SK-N-MC (cell line): ENCODE measurements around the gene ZCCHC10.
"Not testable (repeated sequence)": the region's sequence is repeated elsewhere in the genome, so short reads cannot be mapped to it uniquely, and the experiment has no call there.

Source experiments
- DNase-seq: peaks from one replicate; pipeline ENCODE4 v3.0.0-alpha.2; 2011; ENCODE audit warnings: low read depth, low spot score
- H3K27ac ChIP-seq: fragments of 200-600 bp; sonication (generic); 2 replicates; pipeline ENCODE4 v1.5.1; 2016; ENCODE audit warnings: mixed run types
- H3K36me3 ChIP-seq: fragments of 200-600 bp; sonication (generic); 2 replicates; pipeline ENCODE4 v1.6.1; 2017; ENCODE audit warnings: antibody characterized with exemption, low read length, mixed read lengths; ENCODE audit not compliant: insufficient read depth
- H3K4me3 ChIP-seq: fragments of 200-600 bp; sonication (generic); 2 replicates; pipeline ENCODE4 v1.5.1; 2016
- H3K9ac ChIP-seq: fragments of 200-600 bp; sonication (generic); 2 replicates; pipeline ENCODE4 v1.8.0; 2017; ENCODE audit warnings: mixed run types, mixed read lengths; ENCODE audit not compliant: insufficient read length
- H3K9me3 ChIP-seq: fragments of 200-600 bp; sonication (generic); 2 replicates; pipeline ENCODE4 v1.6.1; 2017; ENCODE audit warnings: low read depth, mild to moderate bottlenecking, antibody characterized with exemption, low read length, moderate library complexity, mixed read lengths
- EZH2 ChIP-seq: fragments of 200-600 bp; sonication (generic); IDR thresholded peaks from one replicate; pipeline ENCODE4 v1.6.1; 2017; ENCODE audit warnings: antibody characterized with exemption
- FOXP2 ChIP-seq: optimal IDR thresholded peaks from 2 replicates; pipeline ENCODE3; 2011; ENCODE audit warnings: mild to moderate bottlenecking, moderate library complexity; ENCODE audit not compliant: insufficient read depth; ENCODE audit errors: extremely low read length, control extremely low read depth
- POLR2AphosphoS5 ChIP-seq: IDR thresholded peaks from 2 replicates; pipeline ENCODE4 v1.6.1; 2012; ENCODE audit warnings: mild to moderate bottlenecking, low read depth, low read length, borderline replicate concordance

ZCCHC10 gene

DNA sequence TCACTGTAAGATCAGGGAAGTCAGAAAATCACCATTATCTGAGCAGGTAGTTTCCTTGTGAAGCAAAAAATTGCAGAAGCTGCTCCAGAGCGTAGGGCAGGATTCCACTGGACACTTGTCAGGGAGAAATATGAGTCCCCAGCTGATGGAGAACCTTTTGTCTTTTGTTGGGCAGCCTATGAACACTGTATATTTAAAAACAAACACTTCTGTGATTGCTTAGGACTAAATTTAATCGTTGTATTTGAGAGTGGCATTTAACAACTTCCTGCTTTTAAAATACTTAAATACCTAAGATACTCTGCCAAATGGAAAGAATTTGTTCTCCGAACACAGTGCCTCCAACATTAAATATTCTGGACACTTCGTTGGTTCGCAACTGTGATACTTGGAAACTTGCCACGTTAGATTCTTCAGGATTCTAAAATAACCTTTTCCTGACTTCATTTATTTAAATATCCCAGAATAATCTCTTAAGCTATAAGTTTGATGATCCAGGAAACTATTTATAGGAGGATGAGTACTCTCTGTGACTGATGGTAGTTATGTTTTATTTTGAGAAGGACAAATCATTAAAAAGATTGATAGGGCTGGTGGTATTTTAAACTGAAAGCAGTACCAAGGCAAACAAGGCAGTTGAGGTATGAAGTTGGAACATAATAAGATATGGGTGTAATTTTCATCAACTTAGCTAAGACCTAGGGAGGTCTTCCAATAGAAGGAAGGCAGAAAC lies 22.8 kb upstream of the ZCCHC10 start:
- peaks cover 1% of the 10 kb centered on the region; the same call in 1 of the 2 replicates for H3K36me3 ChIP-seq
- DNase-seq = no peak
- peak overlapping the region; percentile 82 for H3K27ac ChIP-seq
- H3K4me3 ChIP-seq = peak overlapping the region; percentile 62
- H3K9me3 ChIP-seq = no peaks in the 10 kb centered on the region
- H3K9ac ChIP-seq = peak overlapping the region; percentile 62
- TF ChIP-seq POLR2AphosphoS5 (no peak), EZH2 (no peak)

DNA sequence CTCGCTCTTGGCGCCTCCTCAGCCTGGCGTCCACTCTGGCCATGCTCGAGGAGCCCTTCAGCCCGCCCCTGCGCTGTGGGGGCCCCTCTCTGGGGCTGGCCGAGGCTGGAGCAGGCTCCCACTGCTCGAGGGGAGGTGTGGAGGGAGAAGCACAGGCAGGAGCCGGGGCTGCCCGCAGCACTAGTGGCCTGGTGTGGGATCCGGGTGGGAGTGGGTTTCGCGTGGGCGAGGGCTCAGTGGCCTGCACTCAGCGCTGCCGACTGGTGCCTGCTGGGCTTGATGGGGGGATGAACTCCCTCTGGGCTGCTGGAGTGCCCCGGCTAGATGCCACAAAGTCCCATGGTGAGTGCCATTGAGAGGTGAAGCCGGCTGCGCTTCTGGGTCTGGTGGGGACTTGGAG lies 21.1 kb upstream of the ZCCHC10 start:
- Histone ChIP-seq H3K36me3 (no peaks in the 10 kb centered on the region), H3K4me3 (no peak overlapping the region), H3K9me3 (no peaks in the 10 kb centered on the region), H3K27ac (no peak overlapping the region), H3K9ac (no peak overlapping the region)
- TF ChIP-seq FOXP2 = no peak
- no peak for TF ChIP-seq POLR2AphosphoS5
- TF ChIP-seq EZH2 = no peak
- no peak for DNase-seq

DNA sequence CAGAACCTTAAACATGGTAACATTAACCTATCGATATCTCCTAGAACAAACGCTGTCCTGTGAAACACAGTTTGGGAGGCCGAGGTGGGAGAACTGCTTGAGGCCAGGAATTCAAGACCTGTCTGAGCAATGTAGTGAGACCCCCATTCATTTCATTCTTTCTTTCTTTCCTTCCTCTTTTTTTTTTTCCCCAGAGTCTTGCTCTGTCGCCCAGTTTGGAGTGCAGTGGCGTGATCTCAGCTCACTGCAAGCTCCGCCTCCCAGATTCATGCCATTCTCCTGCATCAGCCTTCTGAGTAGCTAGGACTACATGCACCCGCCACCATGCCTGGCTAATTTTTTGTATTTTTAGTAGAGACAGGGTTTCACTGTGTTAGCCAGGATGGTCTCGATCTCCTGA lies 20.2 kb upstream of the ZCCHC10 start:
- H3K4me3 ChIP-seq, H3K27ac ChIP-seq, H3K9me3 ChIP-seq, H3K36me3 ChIP-seq, DNase-seq, H3K9ac ChIP-seq: not testable (repeated sequence)

DNA sequence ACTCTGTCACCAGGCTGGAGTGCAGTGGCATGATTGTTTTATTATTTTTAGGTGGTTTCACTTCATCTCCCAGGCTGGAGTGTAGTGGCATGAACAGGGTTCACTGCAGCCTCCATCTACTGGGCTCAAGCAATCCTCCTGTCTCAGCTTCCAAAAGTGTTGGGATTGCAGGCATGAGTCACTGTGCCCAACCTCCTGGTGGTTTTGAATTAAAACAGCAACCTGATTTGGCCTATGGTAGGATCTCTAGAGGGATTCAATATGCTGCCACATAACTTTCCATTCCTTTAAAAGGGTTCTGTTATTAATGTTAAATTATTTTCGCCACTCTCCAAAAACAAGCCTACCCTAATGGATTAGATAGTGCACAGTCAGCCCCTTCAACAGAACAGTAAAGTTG lies 15.6 kb upstream of the ZCCHC10 start:
- Histone ChIP-seq H3K27ac (no peak overlapping the region), H3K4me3 (no peak overlapping the region), H3K9ac (no peak overlapping the region), H3K36me3 (no peaks in the 10 kb centered on the region), H3K9me3 (no peaks in the 10 kb centered on the region)
- no peak for TF ChIP-seq FOXP2
- TF ChIP-seq POLR2AphosphoS5 = no peak
- TF ChIP-seq EZH2 = no peak
- no peak for DNase-seq

DNA sequence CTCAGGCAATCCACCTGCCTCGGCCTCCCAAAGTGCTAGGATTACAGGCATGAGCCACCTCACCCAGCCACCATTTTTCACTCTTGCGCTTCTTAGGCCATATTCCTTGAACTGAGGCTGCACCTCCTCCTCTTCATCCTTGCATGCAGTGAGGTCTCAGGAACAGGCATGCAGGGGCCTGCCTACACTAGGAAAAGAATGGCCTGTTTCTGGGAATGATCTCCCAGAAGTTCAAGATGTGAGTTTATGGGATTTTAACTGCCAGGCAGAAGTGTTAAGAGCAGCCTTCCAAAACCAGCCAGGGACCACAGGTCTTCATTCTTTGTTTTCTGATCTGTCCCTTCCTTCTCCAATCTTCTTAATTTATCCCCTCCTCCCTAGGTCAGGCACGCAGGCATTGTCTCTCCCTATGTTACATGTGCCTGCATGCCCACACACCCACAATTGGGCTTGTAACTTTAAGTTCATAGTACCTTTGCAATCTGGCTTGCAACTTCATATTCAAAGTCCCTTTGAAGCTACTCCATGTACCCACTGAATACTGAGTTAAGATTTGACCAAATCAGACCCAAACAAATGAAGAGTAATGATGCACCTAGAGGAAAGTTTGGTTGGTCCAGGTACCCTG lies 14.9 kb upstream of the ZCCHC10 start:
- Histone ChIP-seq H3K27ac (no peak overlapping the region), H3K9me3 (no peaks in the 10 kb centered on the region), H3K9ac (no peak overlapping the region), H3K4me3 (no peak overlapping the region), H3K36me3 (no peaks in the 10 kb centered on the region)
- no peak for TF ChIP-seq POLR2AphosphoS5
- no peak for TF ChIP-seq FOXP2
- TF ChIP-seq EZH2 = no peak
- no peak for DNase-seq

DNA sequence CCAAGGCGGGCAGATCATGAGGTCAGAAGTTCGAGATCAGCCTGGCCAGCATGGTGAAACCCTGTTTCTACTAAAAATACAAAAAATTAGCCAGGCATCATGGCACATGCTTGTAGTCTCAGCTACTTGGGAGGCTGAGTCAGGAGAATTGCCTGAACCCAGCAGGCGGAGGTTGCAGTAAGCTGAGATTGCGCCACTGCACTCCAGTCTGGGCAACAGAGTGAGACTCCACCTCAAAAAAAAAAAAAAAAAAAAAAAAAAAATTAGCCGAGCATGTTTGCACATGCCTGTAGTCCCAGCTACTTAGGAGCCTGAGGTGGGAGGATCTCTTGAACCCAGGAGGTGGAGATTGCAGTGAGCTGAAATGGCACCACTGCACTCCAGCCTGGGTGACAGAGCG lies 10.3 kb upstream of the ZCCHC10 start:
- not testable (repeated sequence) for H3K36me3 ChIP-seq, H3K27ac ChIP-seq, H3K9me3 ChIP-seq, H3K9ac ChIP-seq, H3K4me3 ChIP-seq, DNase-seq

DNA sequence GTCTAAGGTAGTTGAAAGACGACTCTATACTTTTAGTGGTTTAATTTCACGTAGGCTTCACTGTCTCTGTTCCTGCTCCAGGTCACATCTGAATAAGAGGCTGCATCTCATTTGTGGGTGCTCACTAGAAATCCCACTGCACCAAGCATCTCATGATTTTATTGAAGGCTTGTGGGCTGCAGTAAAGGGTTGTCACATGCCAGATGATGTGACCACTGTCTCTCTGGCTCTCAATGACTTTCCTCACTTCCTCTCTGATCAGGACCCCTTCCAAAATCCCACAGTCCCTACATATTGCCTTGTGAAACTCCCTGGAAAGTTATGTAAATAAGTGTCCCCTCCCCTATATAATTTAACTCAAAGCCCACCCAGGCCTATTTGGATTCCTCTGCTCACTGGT lies 8.9 kb upstream of the ZCCHC10 start:
- DNase-seq = no peak
- Histone ChIP-seq H3K27ac (no peak overlapping the region), H3K9ac (no peak overlapping the region), H3K36me3 (no peaks in the 10 kb centered on the region), H3K9me3 (no peaks in the 10 kb centered on the region), H3K4me3 (no peak overlapping the region)
- TF ChIP-seq EZH2 = no peak

DNA sequence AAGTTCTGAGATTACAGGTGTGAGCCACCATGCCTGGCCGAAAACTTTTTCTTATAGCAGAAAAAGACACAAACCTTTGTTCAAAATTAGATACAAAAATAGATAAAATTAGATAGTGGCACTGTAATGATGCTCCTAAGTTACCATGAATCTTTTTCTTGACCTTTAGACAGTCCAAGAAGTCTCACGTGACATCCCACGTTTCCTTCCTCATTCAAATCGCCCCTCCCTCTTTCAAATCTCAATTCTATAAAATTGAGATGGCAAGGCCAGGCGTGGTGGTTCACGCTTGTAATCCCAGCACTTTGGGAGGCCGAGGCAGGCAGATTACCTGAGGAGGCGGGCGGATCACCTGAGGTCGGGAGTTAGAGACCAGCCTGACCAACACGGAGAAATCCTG lies 7.7 kb upstream of the ZCCHC10 start:
- Histone ChIP-seq H3K27ac (no peak overlapping the region), H3K36me3 (no peaks in the 10 kb centered on the region), H3K9me3 (no peaks in the 10 kb centered on the region), H3K4me3 (no peak overlapping the region), H3K9ac (no peak overlapping the region)
- TF ChIP-seq EZH2 (no peak), FOXP2 (no peak), POLR2AphosphoS5 (no peak)
- no peak for DNase-seq
